Measurements from ENCODE around the gene CMTM5.
A peak's percentile ranks its signal among the peaks of the same experiment; 100 is the strongest.

CMTM5 gene

DNA sequence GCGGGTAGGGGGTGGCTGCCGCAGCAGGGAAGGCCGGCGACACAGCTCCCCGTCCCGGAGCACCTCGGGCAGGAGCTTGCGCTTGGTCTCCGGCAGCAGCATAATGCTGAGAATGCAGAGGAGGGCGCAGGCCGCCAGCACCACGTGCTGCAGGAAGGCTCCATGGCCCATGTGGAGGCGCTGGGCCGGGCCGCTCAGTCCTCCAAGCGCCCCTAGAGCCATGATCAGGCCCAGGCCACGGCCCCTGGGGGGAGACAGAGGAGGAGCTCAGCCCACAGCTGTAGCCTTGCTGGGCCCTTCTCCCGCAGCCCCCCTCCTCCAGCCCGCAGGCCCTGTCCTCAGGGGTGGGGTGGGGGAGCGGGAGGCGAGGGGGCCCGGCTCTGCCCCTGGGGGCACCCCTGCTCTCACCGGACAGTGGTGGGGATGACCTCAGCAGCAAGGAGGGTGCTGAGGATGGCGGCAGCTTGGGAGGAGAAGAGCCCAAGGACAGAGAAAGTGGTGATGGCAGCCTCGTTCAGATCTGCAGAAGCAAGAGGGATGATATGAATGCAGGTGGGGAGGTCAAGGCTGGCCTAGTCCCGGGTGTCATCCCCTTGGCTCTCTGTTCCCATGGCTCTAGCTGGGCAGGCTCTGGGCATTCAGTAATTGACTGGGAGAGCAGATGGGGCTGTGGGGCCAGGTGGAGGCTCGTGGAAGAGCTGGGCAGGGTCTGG, 30.0 kb upstream of the CMTM5 start:
- TF ChIP-seq, protein P1, sequence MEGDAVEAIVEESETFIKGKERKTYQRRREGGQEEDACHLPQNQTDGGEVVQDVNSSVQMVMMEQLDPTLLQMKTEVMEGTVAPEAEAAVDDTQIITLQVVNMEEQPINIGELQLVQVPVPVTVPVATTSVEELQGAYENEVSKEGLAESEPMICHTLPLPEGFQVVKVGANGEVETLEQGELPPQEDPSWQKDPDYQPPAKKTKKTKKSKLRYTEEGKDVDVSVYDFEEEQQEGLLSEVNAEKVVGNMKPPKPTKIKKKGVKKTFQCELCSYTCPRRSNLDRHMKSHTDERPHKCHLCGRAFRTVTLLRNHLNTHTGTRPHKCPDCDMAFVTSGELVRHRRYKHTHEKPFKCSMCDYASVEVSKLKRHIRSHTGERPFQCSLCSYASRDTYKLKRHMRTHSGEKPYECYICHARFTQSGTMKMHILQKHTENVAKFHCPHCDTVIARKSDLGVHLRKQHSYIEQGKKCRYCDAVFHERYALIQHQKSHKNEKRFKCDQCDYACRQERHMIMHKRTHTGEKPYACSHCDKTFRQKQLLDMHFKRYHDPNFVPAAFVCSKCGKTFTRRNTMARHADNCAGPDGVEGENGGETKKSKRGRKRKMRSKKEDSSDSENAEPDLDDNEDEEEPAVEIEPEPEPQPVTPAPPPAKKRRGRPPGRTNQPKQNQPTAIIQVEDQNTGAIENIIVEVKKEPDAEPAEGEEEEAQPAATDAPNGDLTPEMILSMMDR (conservative IDR thresholded peaks at IDR 0.05) = no peak
- TF ChIP-seq ZFX (IDR thresholded peaks at IDR 0.05) = no peak
- no peak overlapping the region for H3K27ac ChIP-seq

DNA sequence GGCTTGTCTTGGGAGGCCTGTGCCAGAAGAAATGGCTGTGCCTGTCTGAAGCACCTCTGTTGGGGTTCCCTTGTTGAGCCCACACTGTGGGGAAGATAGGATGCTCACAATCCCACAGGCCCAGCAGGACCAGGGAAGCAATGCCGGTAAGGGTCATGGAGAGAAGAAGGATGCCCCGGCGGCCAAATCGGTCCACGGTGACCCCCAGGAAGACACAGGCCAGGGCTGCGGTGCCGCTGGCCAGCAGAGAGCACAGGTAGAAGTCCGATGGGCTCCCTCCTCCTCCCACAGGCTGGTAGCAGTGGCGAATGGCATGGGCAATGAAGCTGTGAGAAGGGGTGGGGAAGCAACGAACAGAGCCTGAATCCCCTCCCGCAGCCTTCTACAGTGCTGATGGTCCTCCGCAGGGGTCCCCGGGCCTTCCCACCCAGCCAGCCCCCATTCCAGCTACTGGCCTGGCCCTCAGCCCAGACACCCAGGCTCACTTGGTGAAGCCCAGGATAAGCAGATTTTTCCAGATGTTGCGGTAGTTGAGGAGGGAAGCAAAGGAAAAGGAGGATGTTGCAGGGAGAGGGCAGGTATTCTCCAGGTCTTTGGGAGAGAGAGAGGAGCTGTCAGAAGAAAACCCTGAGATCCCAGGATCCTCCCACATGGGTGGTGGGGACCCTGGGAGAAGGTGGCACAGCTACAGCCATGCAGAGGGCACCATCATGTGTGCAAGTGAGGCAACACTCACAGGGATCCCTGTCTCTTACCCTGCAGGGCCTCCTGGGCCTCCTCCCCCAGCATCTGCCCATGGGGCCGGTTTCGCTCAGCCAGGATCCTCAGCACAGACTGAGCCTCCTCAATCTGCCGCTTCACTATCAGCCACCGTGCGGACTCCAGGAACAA, 29.2 kb upstream of the CMTM5 start:
- TF ChIP-seq, protein P1 (conservative IDR thresholded peaks at IDR 0.05) = no peak
- no peak for TF ChIP-seq ZFX (IDR thresholded peaks at IDR 0.05)
- no peak overlapping the region for H3K27ac ChIP-seq

DNA sequence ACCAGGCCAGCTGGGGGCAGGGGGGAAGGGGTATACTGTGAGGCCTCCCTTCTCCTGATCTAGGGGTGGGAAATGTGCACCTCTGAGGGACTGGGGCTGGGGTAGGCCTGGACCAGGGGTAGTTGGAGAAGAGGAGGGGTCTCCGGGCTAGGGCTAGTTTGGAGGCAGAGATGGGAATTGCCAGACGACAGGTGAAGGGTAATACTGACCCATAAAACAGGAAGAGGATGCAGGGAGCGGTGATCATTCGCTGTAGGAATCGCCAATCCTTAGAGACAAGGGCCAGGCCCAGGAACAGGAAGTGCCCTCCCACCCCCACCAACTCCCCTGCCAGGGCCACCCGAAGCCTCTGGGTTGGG, 28.6 kb upstream of the CMTM5 start:
- TF ChIP-seq, protein P1 (conservative IDR thresholded peaks at IDR 0.05) = no peak
- no peak for TF ChIP-seq ZFX (IDR thresholded peaks at IDR 0.05)
- no peak overlapping the region for H3K27ac ChIP-seq

DNA sequence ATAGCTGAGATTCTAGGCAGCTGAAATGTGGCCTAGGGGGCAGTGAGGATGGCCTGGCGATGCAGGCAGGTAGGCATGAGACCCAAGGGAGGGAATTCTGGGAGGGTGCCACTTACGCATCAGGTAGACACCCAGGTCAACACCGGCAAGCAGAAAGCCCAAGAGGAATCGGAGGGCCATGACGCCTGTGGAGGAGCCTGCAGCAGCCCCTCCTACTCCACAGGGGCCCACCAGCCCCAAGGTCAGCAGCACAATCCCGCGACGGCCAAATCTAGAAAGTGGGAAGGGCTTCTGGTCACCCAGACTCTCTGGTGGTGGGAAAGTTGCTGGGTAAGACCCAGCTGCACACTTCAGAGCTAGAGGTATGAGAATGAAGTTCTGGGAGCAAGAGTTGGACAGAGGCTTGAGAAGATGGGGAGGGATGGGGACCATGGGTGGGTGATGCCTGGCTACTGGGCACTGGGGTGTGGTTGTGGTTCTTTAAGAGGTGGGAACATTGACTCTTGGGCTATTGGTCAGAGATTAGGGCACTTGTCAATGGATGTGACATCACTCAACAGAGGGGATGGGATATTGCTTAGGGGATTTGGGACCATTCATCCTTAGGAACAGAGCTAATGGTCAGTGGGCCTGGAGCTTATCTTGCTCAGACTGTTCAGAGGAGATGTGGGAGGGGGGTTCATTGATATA, 27.5 kb upstream of the CMTM5 start:
- no peak overlapping the region for H3K27ac ChIP-seq
- TF ChIP-seq, protein P1 (conservative IDR thresholded peaks at IDR 0.05) = no peak
- TF ChIP-seq ZFX (IDR thresholded peaks at IDR 0.05) = no peak

DNA sequence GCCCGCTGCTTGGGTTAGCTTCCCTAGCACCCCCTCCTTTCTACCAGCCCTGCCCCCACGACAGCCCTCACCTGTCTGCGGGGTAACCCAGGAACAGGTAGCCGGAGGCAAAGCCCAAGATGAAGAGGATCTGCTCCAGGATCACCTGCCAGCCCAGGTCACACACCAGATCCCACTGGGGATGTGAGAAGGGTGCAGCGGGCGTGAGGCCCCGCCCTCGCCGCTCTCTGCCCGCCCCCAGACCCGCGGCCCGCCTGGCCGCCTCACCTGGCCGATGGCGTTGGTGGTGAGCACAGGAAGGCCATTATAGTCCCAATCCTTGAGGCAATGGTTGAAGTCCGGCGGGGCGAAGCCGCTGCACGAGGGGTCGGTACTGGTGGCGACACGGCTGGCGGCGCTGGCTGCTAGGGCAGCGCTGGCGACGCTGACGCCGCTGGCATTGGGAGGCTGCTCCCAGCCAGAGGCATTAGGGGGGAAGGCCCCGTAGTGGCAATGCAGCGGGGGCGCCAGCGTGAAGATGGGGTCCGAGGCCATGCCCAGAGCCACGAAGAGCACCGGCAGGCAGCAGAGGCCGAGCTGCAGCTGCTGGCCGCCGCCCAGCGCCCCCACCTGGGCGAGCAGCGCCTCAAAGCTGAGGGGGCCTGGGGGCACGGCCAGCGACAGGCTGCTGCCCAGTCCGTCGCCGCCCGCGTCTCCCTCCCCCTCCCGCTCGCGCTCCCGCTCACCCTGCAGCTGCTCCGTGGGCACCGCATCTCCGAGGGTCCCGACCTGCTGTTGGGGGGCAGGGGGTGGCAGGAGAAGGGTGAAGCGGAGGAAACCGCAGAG, 25.0 kb upstream of the CMTM5 start:
- peak overlapping the region; percentile 51 for H3K27ac ChIP-seq
- TF ChIP-seq, protein P1 (conservative IDR thresholded peaks at IDR 0.05) = no peak; the same call in 1 of the 2 replicates
- no peak for TF ChIP-seq ZFX (IDR thresholded peaks at IDR 0.05)

DNA sequence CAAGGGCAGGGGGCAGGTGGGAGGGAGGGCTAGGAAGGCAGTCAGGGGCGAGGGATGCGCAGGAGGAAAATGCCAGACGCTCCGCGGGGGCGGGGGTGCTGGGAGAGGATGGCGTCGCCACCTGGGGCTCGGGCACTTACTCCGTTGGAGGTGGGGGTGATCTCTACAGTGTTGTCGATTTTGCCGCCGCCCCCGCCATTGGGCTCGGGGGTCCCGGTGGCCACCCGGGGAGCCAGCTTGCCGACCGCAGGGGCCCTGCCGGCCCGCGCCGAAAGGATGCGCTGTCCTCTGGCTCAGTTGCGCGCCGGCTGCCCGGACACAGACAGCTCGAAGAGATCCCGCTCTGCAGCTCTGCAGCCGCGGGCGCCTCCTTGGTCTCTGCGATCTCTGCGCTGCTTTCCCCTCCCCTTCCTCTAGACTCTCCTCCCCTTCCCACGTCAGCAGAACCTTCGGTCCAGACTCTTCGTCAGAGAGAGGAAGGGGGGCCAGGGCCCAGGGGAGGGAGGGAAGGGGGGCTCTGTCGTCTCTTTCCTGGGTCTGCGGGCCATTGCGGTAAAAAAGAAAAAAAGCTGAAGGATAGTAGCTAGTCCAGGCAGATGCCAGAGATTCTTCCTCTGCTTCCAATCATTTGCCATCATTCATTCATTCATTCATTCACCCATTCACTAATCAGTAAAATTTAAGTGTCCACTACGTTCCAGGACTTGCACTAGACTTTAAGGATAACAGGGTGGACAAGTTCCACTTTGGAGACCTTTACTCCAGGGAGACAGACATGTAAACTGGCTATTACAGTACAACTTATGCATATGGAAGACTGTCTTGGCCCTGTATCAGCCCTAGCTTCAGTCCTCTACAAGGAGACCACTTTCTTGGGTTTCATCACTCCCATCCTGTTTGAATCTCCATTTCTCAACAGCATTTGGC, 24.1 kb upstream of the CMTM5 start, which contains the start of gene SLC22A17:
Gene SLC22A17 (minus strand): TSS at position 382 of the 927 bp plus-strand sequence.
- TF ChIP-seq ZFX (IDR thresholded peaks at IDR 0.05) = no peak
- TF ChIP-seq, protein P1 (conservative IDR thresholded peaks at IDR 0.05) = no peak; the same call in none of the 2 replicates
- H3K27ac ChIP-seq = peak within 1 kb of the TSS; percentile 51
